ENCODE results near the gene LRP1B.

LRP1B gene

GRCh38 chr2:140246957-140247356, 1883.9 kb downstream of the LRP1B start:
- Histone ChIP-seq H3K9me2 (ENCODE audit: low read depth, low read length) (no peaks in the 10 kb centered on the region), H3K79me2 (ENCODE audit: insufficient read depth, low read length) (no peaks in the 10 kb centered on the region), H3F3A (ENCODE audit: insufficient read depth, low read length) (no peaks in the 10 kb centered on the region), H3K27me3 (ENCODE audit: insufficient read depth, low read length) (no peaks in the 10 kb centered on the region), H3K4me2 (ENCODE audit: low read length) (no peak overlapping the region), H3K36me3 (ENCODE audit: insufficient read depth, low read length) (no peaks in the 10 kb centered on the region), H4K20me1 (ENCODE audit: insufficient read depth, low read length) (no peaks in the 10 kb centered on the region), H3K4me3 (ENCODE audit: low read depth, low read length, poor library complexity, severe bottlenecking) (no peak overlapping the region), H3K4me1 (ENCODE audit: insufficient read depth, low read length, severe bottlenecking) (no peaks in the 10 kb centered on the region), H3K9me3 (ENCODE audit: low read length) (no peaks in the 10 kb centered on the region), H3K9ac (ENCODE audit: low read length) (no peak overlapping the region), H2AFZ (ENCODE audit: low read length) (no peak overlapping the region), H3K27ac (ENCODE audit: low read depth, low read length, poor library complexity, severe bottlenecking) (no peak overlapping the region)
- TF ChIP-seq CTCF (IDR thresholded peaks at IDR 0.05; ENCODE audit: low read length) (no peak), EZH2 (IDR thresholded peaks at IDR 0.05; ENCODE audit: borderline replicate concordance, low read length) (no peak)

- Histone ChIP-seq H3K79me2 (ENCODE audit: insufficient read depth, low read length) (no peaks in the 10 kb centered on the region), H3K36me3 (ENCODE audit: insufficient read depth, low read length) (no peaks in the 10 kb centered on the region), H3F3A (ENCODE audit: insufficient read depth, low read length) (no peaks in the 10 kb centered on the region), H3K27ac (ENCODE audit: low read depth, low read length, poor library complexity, severe bottlenecking) (no peak overlapping the region), H3K9me3 (ENCODE audit: low read length) (no peaks in the 10 kb centered on the region), H4K20me1 (ENCODE audit: insufficient read depth, low read length) (no peaks in the 10 kb centered on the region), H3K4me2 (ENCODE audit: low read length) (no peak overlapping the region), H3K9me2 (ENCODE audit: low read depth, low read length) (no peaks in the 10 kb centered on the region), H3K4me1 (ENCODE audit: insufficient read depth, low read length, severe bottlenecking) (no peaks in the 10 kb centered on the region), H2AFZ (ENCODE audit: low read length) (no peak overlapping the region), H3K4me3 (ENCODE audit: low read depth, low read length, poor library complexity, severe bottlenecking) (no peak overlapping the region), H3K27me3 (ENCODE audit: insufficient read depth, low read length) (no peaks in the 10 kb centered on the region), H3K9ac (ENCODE audit: low read length) (no peak overlapping the region)
- TF ChIP-seq EZH2 (IDR thresholded peaks at IDR 0.05; ENCODE audit: borderline replicate concordance, low read length) (no peak), CTCF (IDR thresholded peaks at IDR 0.05; ENCODE audit: low read length) (no peak)
Observed at GRCh38 chr2:140246058-140246457, 1884.8 kb downstream of the LRP1B start.

- Histone ChIP-seq H4K20me1 (ENCODE audit: insufficient read depth, low read length) (no peaks in the 10 kb centered on the region), H3K9me3 (ENCODE audit: low read length) (no peaks in the 10 kb centered on the region), H3K4me2 (ENCODE audit: low read length) (no peak overlapping the region), H3F3A (ENCODE audit: insufficient read depth, low read length) (no peaks in the 10 kb centered on the region), H3K79me2 (ENCODE audit: insufficient read depth, low read length) (no peaks in the 10 kb centered on the region), H3K4me3 (ENCODE audit: low read depth, low read length, poor library complexity, severe bottlenecking) (no peak overlapping the region), H3K9ac (ENCODE audit: low read length) (no peak overlapping the region), H3K9me2 (ENCODE audit: low read depth, low read length) (no peaks in the 10 kb centered on the region), H3K4me1 (ENCODE audit: insufficient read depth, low read length, severe bottlenecking) (no peaks in the 10 kb centered on the region), H3K27ac (ENCODE audit: low read depth, low read length, poor library complexity, severe bottlenecking) (no peak overlapping the region), H3K27me3 (ENCODE audit: insufficient read depth, low read length) (no peaks in the 10 kb centered on the region), H2AFZ (ENCODE audit: low read length) (no peak overlapping the region), H3K36me3 (ENCODE audit: insufficient read depth, low read length) (no peaks in the 10 kb centered on the region)
- TF ChIP-seq EZH2 (IDR thresholded peaks at IDR 0.05; ENCODE audit: borderline replicate concordance, low read length) (no peak), CTCF (IDR thresholded peaks at IDR 0.05; ENCODE audit: low read length) (no peak)
Observed at GRCh38 chr2:140242889-140243288, 1887.9 kb downstream of the LRP1B start.
